NCI-H2029 (cell line): ENCODE measurements around the gene KRTAP4-16.
"Not testable (repeated sequence)": the region's sequence is repeated elsewhere in the genome, so short reads cannot be mapped to it uniquely, and the experiment has no call there.

Source experiments
- DNase-seq: peaks from one replicate; lab custom pipeline; 2025; lab: John Stamatoyannopoulos, UW

The KRTAP4-16 gene

GRCh38 chr17:41119696-41120690 is 18.0 kb upstream of the KRTAP4-16 start:
- not testable (repeated sequence) for DNase-seq

DNA sequence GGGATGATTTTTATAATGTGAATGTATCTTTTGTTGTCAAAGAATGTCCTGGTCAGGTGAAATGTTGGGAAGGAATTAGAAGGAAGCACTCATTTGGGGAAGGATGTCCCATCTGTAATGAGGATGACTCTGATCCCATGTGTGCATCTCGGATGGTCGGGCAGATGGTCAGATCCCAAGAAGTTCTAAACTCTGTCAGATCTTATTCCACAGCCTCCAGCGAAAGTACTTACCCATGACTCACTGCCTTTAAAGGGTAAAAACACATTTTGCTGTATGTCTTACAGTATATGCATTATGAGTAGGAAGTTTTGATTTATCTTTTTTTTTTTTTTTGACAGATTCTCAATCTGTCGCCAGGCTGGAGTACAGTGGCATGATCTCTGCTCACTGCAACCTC is 16.7 kb upstream of the KRTAP4-16 start:
- DNase-seq = no peak

DNA sequence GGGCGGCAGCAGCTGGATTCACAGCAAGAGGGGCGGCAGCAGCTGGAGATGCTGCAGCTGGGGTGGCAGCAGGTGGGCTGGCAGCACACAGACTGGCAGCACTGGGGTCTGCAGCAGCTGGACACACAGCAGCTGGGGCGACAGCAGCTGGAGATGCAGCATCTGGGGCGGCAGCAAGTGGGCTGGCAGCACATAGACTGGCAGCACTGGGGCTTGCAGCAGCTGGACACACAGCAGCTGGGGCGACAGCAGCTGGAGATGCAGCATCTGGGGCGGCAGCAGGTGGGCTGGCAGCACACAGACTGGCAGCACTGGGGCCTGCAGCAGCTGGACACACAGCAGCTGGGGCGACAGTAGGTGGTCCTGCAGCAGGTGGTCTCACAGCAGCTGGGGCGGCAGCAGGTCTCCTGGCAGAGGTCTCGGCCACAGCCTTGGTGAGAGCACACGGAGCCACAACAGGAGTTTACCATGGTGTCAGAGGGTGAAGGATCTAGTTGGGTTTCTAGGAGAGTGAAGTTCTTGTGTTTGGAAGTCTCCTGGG is 15.9 kb upstream of the KRTAP4-16 start, which contains the start of gene KRTAP4-11:
KRTAP4-11 (minus strand) TSS at position 528 of the 541 bp plus-strand sequence; CDS start at position 470, 58 bp downstream.
- DNase-seq = not testable (repeated sequence)

GRCh38 chr17:41116297-41116696 is 14.3 kb upstream of the KRTAP4-16 start:
- no peak for DNase-seq

- DNase-seq = no peak
These were observed 9.3 kb upstream of the KRTAP4-16 start for GRCh38 chr17:41111151-41111885.

DNA sequence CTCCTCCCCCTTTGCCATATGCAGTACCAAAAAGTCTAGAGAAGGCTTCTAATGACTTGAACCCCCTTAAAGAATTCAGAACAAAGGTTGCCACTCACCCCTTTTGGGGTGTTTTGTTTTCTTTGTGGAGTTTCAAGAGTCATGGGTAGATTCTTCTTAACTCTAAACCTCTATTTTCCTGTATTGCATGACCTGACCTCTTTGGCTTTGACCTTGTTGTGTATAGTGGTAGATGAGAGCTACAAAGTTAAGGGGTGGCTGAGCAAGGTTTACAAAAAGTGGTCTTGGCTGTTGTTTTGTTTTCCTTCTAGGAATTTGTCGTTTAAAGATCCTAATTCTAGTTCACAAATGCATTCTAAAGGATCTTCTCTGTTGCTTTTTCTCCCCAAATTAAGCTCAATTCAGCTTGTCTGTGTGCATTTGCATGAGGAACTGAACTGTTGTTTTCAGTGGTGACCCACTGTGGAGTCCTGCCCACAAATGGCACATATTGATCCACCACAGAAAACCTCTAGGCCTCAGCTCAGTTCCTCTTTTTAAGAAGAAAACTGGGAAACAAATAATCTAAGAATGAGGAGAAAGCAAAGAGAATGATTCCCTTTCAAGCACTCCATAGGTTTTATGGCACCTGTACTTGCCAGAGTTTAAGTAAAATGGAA is 6.8 kb upstream of the KRTAP4-16 start:
- DNase-seq = not testable (repeated sequence)

- DNase-seq = no peak
These were observed 6.0 kb upstream of the KRTAP4-16 start for GRCh38 chr17:41107941-41108450.

- not testable (repeated sequence) for DNase-seq
These were observed 3.3 kb upstream of the KRTAP4-16 start, which contains the start of gene KRTAP4-9 for GRCh38 chr17:41105347-41105746. Gene KRTAP4-9 (plus strand): TSS chr17:41105389. CDS start chr17:41105389, 0 bp downstream.

DNA sequence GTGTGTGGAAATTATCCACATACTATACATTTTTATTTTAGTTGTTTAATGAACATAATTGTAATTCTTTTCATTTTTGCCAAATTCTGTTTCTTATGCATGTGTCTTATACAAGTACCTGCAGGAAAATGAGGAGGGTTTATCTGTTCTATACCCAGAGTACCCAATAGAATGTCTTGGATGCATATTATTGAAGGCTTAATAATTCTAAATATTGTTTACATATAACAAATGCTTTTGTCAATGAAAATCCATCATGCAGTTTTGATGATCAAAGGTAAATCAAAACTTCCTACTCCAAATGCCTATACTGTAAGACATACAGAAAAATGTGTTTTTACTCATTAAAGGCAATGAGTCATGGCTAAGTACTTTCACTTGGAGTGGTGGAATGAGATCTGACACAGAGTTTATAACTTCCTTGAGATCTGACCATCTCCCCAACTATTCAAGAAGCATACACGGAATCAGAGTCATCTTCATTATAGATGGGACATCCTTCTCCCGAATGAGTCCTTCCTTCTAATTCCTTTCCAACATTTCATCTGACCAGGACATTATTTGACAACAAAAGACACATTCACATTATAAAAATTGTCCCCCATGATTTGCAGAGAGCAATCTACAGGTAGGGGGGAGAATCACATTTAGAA is 2.5 kb upstream of the KRTAP4-16 start:
- not testable (repeated sequence) for DNase-seq

DNA sequence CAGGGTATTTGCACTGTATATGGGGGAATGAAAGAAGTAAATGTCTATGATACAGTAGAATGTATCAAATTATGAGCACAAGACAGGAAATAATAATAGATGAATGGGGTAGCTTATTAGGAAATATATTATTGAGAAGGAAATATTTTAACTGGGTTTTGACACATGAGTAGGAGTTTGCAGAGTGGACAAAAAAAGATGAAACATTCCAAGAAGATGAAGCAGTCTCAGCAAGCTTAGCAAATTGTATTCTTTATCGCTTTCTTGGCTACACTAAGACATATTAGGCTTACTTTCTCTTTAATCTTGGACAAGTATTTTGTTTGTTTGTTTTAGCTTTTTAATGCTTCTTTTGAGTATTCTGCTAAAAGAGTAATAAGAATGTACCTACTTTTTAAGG is 1.9 kb upstream of the KRTAP4-16 start:
- DNase-seq = no peak

DNA sequence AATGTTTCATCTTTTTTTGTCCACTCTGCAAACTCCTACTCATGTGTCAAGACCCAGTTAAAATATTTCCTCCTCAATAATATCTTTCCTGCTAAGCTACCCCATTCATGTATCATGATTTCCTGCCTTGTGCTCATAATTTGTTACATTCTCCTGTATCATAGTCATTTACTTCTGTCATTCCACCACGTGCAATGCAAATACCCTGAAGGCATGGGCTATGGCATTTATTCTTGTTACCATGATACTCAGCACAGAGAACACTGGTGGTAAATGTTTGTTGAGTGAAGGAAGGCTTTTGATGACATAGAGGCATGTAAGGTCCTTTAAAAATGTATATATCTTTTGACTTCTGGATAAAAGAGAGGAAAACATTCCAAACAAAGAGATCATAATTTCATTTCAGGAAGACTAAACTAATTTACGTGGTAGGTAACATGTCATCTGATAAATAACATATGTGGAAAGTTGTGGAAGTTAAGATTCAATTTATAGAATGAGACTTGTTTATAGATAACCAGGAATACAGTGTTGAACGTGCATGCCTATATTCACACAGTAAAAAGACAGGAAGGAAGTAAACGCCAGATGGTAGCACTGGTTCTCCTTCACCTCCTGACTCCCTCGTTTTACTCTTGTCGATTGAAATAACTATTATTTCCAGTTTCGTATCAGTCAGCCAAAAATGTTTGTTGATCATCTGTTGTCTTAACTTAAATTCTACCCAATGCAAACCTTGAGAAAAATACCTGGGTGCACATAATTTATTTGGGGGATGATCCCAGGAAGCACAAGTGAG is 2.1 kb downstream of the KRTAP4-16 start:
- not testable (repeated sequence) for DNase-seq

DNA sequence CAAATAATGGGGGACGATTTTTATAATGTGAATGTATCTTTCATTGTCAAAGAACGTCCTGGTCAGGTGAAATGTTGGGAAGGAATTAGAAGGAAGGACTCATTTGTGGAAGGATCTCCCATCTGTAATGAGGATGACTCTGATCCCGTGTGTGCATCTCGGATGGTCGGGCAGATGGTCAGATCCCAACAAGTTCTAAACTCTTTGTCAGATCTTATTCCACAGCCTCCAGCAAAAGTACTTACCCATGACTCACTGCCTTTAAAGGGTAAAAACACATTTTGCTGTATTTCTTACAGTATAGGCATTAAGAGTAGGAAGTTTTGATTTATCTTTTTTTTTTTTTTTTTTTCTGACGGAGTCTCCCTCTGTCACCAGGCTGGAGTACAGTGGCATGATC is 3.5 kb downstream of the KRTAP4-16 start:
- DNase-seq = no peak

DNA sequence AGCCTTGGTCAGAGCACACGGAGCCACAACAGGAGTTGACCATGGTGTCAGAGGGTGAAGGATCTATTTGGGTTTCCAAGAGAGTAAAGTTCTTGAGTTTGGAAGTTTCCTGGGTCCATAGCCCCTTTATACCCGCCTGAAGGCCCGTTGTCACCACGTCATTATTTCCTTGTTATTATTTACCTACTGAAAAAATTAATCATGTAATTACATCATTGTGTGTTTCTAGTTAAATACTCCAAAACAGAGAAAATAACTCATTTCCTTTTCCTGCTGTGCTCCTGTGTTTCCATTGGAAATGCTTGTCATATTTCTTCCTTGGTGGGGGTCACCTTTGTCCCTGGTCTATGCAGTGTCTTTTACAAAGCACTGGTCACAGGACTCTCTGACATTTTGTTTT is 4.0 kb downstream of the KRTAP4-16 start, which contains the start of gene KRTAP4-8:
KRTAP4-8 (minus strand) TSS at position 101 of the 400 bp plus-strand sequence; CDS start at position 43, 58 bp downstream.
- no peak for DNase-seq

GRCh38 chr17:41096055-41096454 is 6.0 kb downstream of the KRTAP4-16 start:
- DNase-seq = no peak

DNA sequence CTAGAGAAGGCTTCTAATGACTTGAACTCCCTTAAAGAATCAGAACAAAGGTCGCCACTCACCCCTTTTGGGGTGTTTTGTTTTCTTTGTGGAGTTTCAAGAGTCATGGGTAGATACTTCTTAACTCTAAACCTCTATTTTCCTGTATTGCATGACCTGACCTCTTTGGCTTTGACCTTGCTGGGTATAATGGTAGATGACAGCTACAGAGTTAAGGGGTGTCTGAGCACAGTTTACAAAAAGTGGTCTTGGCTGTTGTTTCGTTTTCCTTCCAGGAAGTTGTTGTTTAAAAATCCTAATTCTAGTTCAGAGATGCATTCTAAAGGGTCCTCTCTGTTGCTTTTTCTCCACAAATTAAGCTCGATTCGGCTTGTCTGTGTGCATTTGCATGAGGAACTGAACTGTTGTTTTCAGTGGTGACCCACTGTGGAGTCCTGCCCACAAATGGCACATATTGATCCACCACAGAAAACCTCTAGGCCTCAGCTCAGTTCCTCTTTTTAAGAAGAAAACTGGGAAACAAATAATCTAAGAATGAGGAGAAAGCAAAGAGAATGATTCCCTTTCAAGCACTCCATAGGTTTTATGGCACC is 13.2 kb downstream of the KRTAP4-16 start:
- DNase-seq = not testable (repeated sequence)

DNA sequence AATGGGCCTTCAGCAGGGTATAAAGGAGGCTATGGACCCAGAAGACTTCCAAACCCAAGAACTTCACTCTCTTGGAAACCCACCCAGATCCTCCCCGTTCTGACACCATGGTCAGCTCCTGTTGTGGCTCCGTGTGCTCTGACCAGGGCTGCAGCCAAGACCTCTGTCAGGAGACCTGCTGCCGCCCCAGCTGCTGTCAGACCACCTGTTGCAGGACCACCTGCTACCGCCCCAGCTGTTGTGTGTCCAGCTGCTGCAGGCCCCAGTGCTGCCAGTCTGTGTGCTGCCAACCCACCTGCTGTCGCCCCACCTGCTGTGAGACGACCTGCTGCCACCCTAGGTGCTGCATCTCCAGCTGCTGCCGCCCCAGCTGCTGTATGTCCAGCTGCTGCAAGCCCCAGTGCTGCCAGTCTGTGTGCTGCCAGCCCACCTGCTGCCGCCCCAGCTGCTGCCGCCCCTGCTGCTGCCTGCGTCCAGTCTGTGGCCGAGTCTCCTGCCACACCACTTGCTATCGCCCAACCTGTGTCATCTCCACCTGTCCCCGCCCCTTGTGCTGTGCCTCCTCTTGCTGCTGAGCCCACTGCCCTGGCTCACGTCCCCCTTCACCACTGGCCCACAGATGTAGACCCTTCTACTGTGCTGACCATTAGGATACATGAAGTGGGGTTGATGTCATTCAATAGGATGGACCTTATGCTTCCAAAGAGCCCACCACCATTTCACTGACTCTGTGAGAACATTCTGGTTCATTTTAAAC is 17.7 kb downstream of the KRTAP4-16 start, which contains the start of gene KRTAP4-7:
KRTAP4-7 (plus strand) TSS at position 51 of the 757 bp plus-strand sequence; CDS start at position 108, 57 bp downstream.
- not testable (repeated sequence) for DNase-seq

- not testable (repeated sequence) for DNase-seq
These were observed 18.6 kb downstream of the KRTAP4-16 start for GRCh38 chr17:41083427-41083826.

DNA sequence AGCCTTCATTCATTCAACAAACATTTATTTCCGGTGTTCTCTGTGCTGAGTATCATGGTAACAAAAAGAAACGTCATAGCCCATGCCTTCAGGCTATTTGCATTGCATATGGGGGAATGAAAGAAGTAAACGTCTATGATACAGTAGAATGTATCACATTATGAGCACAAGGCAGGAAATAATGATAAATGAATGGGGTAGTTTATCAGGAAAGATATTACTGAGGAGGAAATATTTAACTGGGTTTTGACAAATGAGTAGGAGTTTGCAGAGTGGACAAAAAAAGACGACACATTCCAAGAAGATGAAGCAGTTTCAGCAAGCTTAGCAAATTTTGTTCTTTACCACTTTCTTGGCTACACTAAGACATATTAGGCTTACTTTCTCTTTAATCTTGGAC is 19.4 kb downstream of the KRTAP4-16 start:
- no peak for DNase-seq

- no peak for DNase-seq
These were observed 25.2 kb downstream of the KRTAP4-16 start for GRCh38 chr17:41076788-41077187.
